Chondrocyte (in vitro differentiated cells): Measurements from ENCODE around the gene ARF6. TPM values are rescaled to one million over a fixed set of nuclear protein-coding genes. Genes with fewer than 3 reads are reported as not detected.
"Not testable (repeated sequence)": the region's sequence is repeated elsewhere in the genome, so short reads cannot be mapped to it uniquely, and the experiment has no call there.

Experiments used
- DNase-seq: peaks from one replicate; pipeline ENCODE4 v3.0.0; 2021; ENCODE audit warnings: mixed read lengths, low spot score
- H3K27ac Mint-ChIP-seq: one replicate; pipeline ENCODE4 v1.8.0; 2021; ENCODE audit warnings: mild to moderate bottlenecking, moderate library complexity, mixed read lengths; ENCODE audit not compliant: unreplicated experiment
- H3K27me3 Mint-ChIP-seq: 2 replicates; pipeline ENCODE4 v1.8.0; 2021; ENCODE audit warnings: low read depth, mixed read lengths
- H3K36me3 Mint-ChIP-seq: 2 replicates; pipeline ENCODE4 v1.8.0; 2021; ENCODE audit warnings: low read depth, mixed read lengths
- H3K4me1 Mint-ChIP-seq: 2 replicates; pipeline ENCODE4 v1.8.0; 2021; ENCODE audit warnings: low read depth, mild to moderate bottlenecking, mixed read lengths
- H3K4me3 Mint-ChIP-seq: one replicate; pipeline ENCODE4 v1.8.0; 2021; ENCODE audit warnings: mild to moderate bottlenecking, moderate library complexity, mixed read lengths; ENCODE audit not compliant: unreplicated experiment
- H3K9me3 Mint-ChIP-seq: 2 replicates; pipeline ENCODE4 v1.8.0; 2021; ENCODE audit warnings: low read depth, mixed read lengths
- CTCF ChIP-seq: fragments of 200-600 bp; sonication (generic); IDR thresholded peaks from 2 replicates; pipeline ENCODE4 v1.5.0; 2021; ENCODE audit warnings: antibody characterized with exemption, mild to moderate bottlenecking, moderate library complexity
- total RNA-seq: library from RNA; stranded (reverse); gene quantifications from 3 replicates; pipeline ENCODE4 v1.2.1, GENCODE V29; 2021

ARF6 gene
- total RNA-seq, 1 donor from 2014 or later = 53.2 TPM

GRCh38 chr14:49870908-49871307 lies 22.0 kb upstream of the ARF6 start:
- H3K27me3 Mint-ChIP-seq = no peaks in the 10 kb centered on the region
- no peak overlapping the region for H3K4me3 Mint-ChIP-seq
- H3K9me3 Mint-ChIP-seq = no peaks in the 10 kb centered on the region
- no peak for DNase-seq
- H3K27ac Mint-ChIP-seq = no peak overlapping the region
- no peaks in the 10 kb centered on the region for H3K36me3 Mint-ChIP-seq
- no peak for TF ChIP-seq CTCF
- peaks cover 17% of the 10 kb centered on the region for H3K4me1 Mint-ChIP-seq

- H3K4me3 Mint-ChIP-seq, H3K27me3 Mint-ChIP-seq, H3K9me3 Mint-ChIP-seq, DNase-seq, H3K4me1 Mint-ChIP-seq, H3K36me3 Mint-ChIP-seq, H3K27ac Mint-ChIP-seq: not testable (repeated sequence)
Observed at GRCh38 chr14:49873548-49873947, 19.3 kb upstream of the ARF6 start.

- H3K36me3 Mint-ChIP-seq = no peaks in the 10 kb centered on the region
- H3K9me3 Mint-ChIP-seq = no peaks in the 10 kb centered on the region
- no peak overlapping the region for H3K4me3 Mint-ChIP-seq
Observed at GRCh38 chr14:49875640-49876198, 17.2 kb upstream of the ARF6 start.

GRCh38 chr14:49876563-49877127 lies 16.2 kb upstream of the ARF6 start:
- no peaks in the 10 kb centered on the region for H3K9me3 Mint-ChIP-seq
- H3K27ac Mint-ChIP-seq = no peak overlapping the region
- no peak for TF ChIP-seq CTCF
- peaks cover 4% of the 10 kb centered on the region for H3K4me1 Mint-ChIP-seq
- no peak overlapping the region for H3K4me3 Mint-ChIP-seq
- H3K27me3 Mint-ChIP-seq = no peaks in the 10 kb centered on the region
- no peaks in the 10 kb centered on the region for H3K36me3 Mint-ChIP-seq
- no peak for DNase-seq

More at GRCh38 chr14:49875640-49876198, 17.2 kb upstream of the ARF6 start:
- H3K27me3 Mint-ChIP-seq = no peaks in the 10 kb centered on the region
- H3K27ac Mint-ChIP-seq = no peak overlapping the region
- DNase-seq = no peak
- H3K4me1 Mint-ChIP-seq = peaks cover 4% of the 10 kb centered on the region
- no peak for TF ChIP-seq CTCF

GRCh38 chr14:49879646-49880204 lies 13.2 kb upstream of the ARF6 start:
- H3K9me3 Mint-ChIP-seq = no peaks in the 10 kb centered on the region
- no peak overlapping the region for H3K27ac Mint-ChIP-seq
- no peaks in the 10 kb centered on the region for H3K36me3 Mint-ChIP-seq
- DNase-seq = no peak
- no peaks in the 10 kb centered on the region for H3K4me1 Mint-ChIP-seq
- TF ChIP-seq CTCF = peak; percentile 79
- no peaks in the 10 kb centered on the region for H3K27me3 Mint-ChIP-seq
- no peak overlapping the region for H3K4me3 Mint-ChIP-seq
